ENCODE results near the gene PTTG1. TPM values are rescaled to one million over a fixed set of nuclear protein-coding genes. Genes with fewer than 3 reads are reported as not detected.

The PTTG1 gene
- total RNA-seq, 2 donors from 2014 or later: 37.0 to 104 TPM

- Histone ChIP-seq H3K4me3 (no peak overlapping the region), H3K4me1 (peaks cover 7% of the 10 kb centered on the region), H3K9me3 (no peaks in the 10 kb centered on the region), H3K9ac (ENCODE audit: low read depth in 2 of 2, low read length in 2 of 2) (peak overlapping the region in 1 of 2 donors; percentile 93), H3K27ac (no peak overlapping the region), H3K27me3 (no peaks in the 10 kb centered on the region), H3K36me3 (no peaks in the 10 kb centered on the region)
- intact Hi-C loops (cut with DNase I): no loop called here
- DNase-seq: no peak
- no peak for TF ChIP-seq CTCF (IDR thresholded peaks at IDR 0.05)
Measured at GRCh38 chr5:160420331-160420610, 1.4 kb upstream of the PTTG1 start.

- TF ChIP-seq CTCF (IDR thresholded peaks at IDR 0.05): no peak
- no peak overlapping the region for H3K27ac ChIP-seq
- H3K27me3 ChIP-seq: no peaks in the 10 kb centered on the region
- H3K9me3 ChIP-seq: no peaks in the 10 kb centered on the region
- peak overlapping the region in 1 of 2 donors; percentile 76 for H3K9ac ChIP-seq (ENCODE audit: low read depth in 2 of 2, low read length in 2 of 2)
- no peak overlapping the region for H3K4me3 ChIP-seq
- H3K4me1 ChIP-seq: no peaks in the 10 kb centered on the region
- intact Hi-C loops (cut with DNase I): no loop called here
- no peaks in the 10 kb centered on the region for H3K36me3 ChIP-seq
- no peak for DNase-seq
Measured at GRCh38 chr5:160423099-160423498, 1.4 kb downstream of the PTTG1 start.

GRCh38 chr5:160427607-160428006 lies 6.0 kb downstream of the PTTG1 start:
- Histone ChIP-seq H3K9ac (ENCODE audit: low read depth in 2 of 2, low read length in 2 of 2) (no peak overlapping the region), H3K36me3 (no peaks in the 10 kb centered on the region), H3K27ac (no peak overlapping the region), H3K9me3 (no peaks in the 10 kb centered on the region), H3K4me3 (no peak overlapping the region), H3K27me3 (no peaks in the 10 kb centered on the region), H3K4me1 (no peaks in the 10 kb centered on the region)
- no peak for DNase-seq
- no peak for TF ChIP-seq CTCF (IDR thresholded peaks at IDR 0.05)
- intact Hi-C loops (cut with DNase I): no loop called here

- TF ChIP-seq CTCF (IDR thresholded peaks at IDR 0.05): no peak
- H3K4me3 ChIP-seq: no peak overlapping the region
- intact Hi-C loops (cut with DNase I): no loop called here
- H3K36me3 ChIP-seq: no peaks in the 10 kb centered on the region
- no peak overlapping the region for H3K9ac ChIP-seq (ENCODE audit: low read depth in 2 of 2, low read length in 2 of 2)
- no peaks in the 10 kb centered on the region for H3K27me3 ChIP-seq
- no peaks in the 10 kb centered on the region for H3K4me1 ChIP-seq
- no peaks in the 10 kb centered on the region for H3K9me3 ChIP-seq
- DNase-seq: no peak
- no peak overlapping the region for H3K27ac ChIP-seq
Measured at GRCh38 chr5:160432196-160432595, 10.5 kb downstream of the PTTG1 start.

GRCh38 chr5:160432787-160433186 lies 11.1 kb downstream of the PTTG1 start:
- no peaks in the 10 kb centered on the region for H3K27me3 ChIP-seq
- H3K9me3 ChIP-seq: no peaks in the 10 kb centered on the region
- no peak overlapping the region for H3K27ac ChIP-seq
- intact Hi-C loops (cut with DNase I): no loop called here
- no peak for DNase-seq
- H3K36me3 ChIP-seq: no peaks in the 10 kb centered on the region
- H3K4me3 ChIP-seq: no peak overlapping the region
- no peak for TF ChIP-seq CTCF (IDR thresholded peaks at IDR 0.05)
- H3K9ac ChIP-seq (ENCODE audit: low read depth in 2 of 2, low read length in 2 of 2): no peak overlapping the region
- no peaks in the 10 kb centered on the region for H3K4me1 ChIP-seq

GRCh38 chr5:160434022-160434531 lies 12.4 kb downstream of the PTTG1 start:
- Histone ChIP-seq H3K36me3 (no peaks in the 10 kb centered on the region), H3K4me3 (no peak overlapping the region), H3K27me3 (no peaks in the 10 kb centered on the region), H3K27ac (no peak overlapping the region), H3K4me1 (no peaks in the 10 kb centered on the region), H3K9ac (ENCODE audit: low read depth in 2 of 2, low read length in 2 of 2) (no peak overlapping the region), H3K9me3 (no peaks in the 10 kb centered on the region)
- intact Hi-C loops (cut with DNase I): no loop called here
- DNase-seq: no peak
- no peak for TF ChIP-seq CTCF (IDR thresholded peaks at IDR 0.05)

Data from colonic mucosa (tissue), 4 donors.